Fibroblast of villous mesenchyme (primary cell): ENCODE results near the gene ADAM23. TPM values are rescaled to one million over a fixed set of nuclear protein-coding genes. Genes with fewer than 3 reads are reported as not detected.

ENCODE experiments used
- DNase-seq: peaks from one replicate; pipeline ENCODE4 v3.0.0-alpha.2; 2010; ENCODE audit warnings: low read depth
- H3K4me3 ChIP-seq: 2 replicates; pipeline ENCODE4 v1.5.1; 2011; ENCODE audit warnings: low read depth, mild to moderate bottlenecking, low read length
- total RNA-seq: library from RNA; depleted of rRNA; stranded (reverse); fragments of >200 nt; gene quantifications from 2 replicates; pipeline ENCODE4 v1.2.3, GENCODE V29; 2012
- TF ChIP-seq, protein P1 (sequence below): IDR thresholded peaks from 2 replicates; pipeline ENCODE4 v1.5.1; 2012; ENCODE audit warnings: low read depth, mild to moderate bottlenecking, low read length; ENCODE audit not compliant: insufficient read depth

Gene ADAM23
- total RNA-seq, 1 donor: 9.5 TPM

DNA sequence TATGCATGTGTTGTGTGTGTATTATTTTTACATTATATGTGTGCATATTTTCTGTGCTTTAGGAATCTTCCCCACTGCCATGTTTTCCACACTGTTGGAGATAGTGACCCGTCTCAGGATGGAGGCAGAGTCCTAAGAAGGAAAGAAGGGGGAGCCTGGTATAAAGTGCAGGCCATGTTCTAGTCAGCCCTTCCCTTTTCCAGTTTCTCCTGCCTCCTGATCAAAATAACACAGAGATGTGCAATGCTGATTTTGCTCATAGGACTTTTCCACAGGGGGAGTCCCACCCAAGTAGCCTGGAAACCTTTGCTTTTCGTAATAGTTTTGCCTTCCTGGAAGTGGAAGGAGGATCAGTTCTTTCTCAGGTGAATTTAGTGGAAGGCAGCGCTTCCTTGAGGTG, 126.1 kb downstream of the ADAM23 start:
- H3K4me3 ChIP-seq: no peak overlapping the region
- TF ChIP-seq, protein P1, sequence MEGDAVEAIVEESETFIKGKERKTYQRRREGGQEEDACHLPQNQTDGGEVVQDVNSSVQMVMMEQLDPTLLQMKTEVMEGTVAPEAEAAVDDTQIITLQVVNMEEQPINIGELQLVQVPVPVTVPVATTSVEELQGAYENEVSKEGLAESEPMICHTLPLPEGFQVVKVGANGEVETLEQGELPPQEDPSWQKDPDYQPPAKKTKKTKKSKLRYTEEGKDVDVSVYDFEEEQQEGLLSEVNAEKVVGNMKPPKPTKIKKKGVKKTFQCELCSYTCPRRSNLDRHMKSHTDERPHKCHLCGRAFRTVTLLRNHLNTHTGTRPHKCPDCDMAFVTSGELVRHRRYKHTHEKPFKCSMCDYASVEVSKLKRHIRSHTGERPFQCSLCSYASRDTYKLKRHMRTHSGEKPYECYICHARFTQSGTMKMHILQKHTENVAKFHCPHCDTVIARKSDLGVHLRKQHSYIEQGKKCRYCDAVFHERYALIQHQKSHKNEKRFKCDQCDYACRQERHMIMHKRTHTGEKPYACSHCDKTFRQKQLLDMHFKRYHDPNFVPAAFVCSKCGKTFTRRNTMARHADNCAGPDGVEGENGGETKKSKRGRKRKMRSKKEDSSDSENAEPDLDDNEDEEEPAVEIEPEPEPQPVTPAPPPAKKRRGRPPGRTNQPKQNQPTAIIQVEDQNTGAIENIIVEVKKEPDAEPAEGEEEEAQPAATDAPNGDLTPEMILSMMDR: no peak
- DNase-seq: no peak

DNA sequence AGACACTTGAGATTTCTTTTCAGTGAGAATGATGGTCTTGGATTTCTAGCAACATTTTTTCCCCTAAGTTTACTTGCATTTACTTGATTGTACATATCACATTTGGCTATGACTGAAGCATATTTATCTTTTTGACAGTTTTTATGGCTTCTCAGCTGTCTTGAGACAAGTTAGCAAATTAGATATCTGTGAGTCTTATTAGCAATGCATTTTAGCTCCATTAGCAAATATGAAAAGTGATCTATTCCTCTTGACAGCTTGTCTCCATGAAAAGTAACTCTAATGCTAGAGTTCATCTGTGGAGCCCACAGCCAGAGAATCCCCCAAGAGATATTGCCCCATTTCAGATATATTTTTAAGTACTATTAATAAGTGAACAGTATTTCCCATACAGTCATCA, 126.9 kb downstream of the ADAM23 start:
- TF ChIP-seq, protein P1: no peak

DNA sequence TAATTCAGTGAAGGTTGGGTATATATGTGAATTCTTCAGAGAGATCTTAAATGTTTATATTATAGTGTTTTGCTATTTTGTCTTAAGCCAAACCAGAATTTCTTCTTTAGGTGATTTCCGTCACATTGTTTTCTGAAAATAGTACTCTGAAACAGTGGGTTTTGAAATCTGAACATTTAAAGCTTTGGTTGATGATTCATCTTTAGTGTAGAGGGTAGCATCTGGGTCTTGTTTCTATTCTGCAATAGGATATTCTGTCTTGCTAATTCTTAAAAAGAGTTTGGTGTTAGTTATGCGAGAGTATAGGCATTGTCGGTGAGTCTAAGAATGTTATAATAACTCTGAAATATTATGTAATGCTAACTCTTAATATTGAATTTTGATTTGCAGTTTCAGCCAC, 129.4 kb downstream of the ADAM23 start:
- no peak overlapping the region for H3K4me3 ChIP-seq
- DNase-seq: no peak
- TF ChIP-seq, protein P1: no peak

More for the DNA sequence above, 126.9 kb downstream of the ADAM23 start:
- no peak overlapping the region for H3K4me3 ChIP-seq
- no peak for DNase-seq

DNA sequence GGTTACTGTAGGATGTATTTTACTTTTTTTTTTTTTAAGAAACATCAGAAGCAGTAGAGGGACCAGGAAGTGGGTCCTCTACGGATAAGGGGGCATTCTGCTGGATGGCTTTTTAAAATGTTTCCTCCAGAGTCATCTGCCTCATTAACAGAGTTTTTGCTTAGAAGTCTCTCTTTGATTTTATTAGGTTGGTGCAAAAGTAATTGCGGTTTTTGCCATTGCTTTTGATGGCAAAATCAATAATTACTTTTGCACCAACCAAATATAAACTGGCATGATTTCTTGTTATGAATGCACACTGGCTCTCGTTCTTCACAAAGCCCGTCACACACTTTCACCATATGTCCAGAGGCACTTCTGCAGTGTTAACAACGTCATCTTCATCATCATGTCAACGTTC, 130.5 kb downstream of the ADAM23 start:
- TF ChIP-seq, protein P1: no peak
- no peak overlapping the region for H3K4me3 ChIP-seq
- DNase-seq: no peak

DNA sequence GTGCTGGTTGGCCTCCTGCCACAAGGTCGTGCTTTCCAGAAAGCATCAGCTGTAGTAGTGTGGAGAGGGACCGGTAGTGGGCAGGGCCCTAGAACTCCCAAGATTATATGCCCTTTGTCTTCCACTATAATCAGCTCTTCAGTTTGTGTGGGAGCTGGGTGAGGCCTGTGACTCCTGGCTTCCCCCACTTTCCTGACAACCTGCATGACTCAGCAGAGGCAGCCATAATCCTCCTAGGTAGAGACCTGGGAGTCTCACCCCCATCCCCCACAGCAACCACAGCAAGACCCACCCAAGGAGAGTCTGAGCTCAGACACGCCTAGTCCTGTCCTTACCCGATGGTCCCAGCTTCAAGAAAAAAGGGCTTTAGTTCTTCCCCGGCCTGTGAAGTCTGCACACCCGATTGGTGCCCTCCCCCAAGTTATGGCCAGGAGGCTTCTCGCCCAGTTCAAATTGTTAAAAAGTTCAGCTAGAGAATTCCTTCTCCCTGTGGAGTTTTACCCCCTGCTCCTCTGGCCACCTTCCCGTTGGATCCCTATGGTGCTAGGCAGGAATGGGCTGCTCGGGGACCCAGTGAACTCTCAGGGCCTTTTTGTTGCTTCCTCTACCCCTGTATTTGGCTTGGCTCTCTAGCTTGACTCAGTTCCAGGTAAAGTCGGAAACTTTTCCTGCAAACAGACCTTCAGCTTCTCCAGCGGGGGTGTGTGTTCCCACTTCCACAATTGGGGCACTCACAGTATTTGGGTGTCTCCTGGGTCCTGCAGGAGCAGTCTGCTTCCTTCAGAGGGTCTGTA, 141.2 kb downstream of the ADAM23 start:
- no peak overlapping the region for H3K4me3 ChIP-seq
- no peak for DNase-seq
- TF ChIP-seq, protein P1: no peak

DNA sequence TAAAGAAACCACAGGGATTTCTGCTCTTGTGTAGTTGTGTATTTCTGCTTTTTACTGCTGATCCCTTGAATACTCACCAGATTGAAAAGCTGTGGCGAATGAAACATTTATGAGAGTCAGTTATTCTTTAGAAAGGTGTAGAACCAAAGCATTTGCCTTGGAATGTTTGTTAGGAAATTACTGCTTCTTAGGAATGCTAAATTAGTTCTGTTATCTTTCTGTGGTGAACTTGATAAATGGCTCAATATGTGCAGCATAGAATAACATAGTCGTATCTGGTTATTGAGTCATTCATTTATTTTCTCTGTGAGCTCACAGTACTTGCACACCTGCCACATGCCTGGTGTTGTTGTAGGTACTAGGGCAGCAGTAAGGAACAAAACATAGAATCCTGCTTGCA, 142.0 kb downstream of the ADAM23 start:
- no peak for DNase-seq
- no peak overlapping the region for H3K4me3 ChIP-seq
- TF ChIP-seq, protein P1: no peak

DNA sequence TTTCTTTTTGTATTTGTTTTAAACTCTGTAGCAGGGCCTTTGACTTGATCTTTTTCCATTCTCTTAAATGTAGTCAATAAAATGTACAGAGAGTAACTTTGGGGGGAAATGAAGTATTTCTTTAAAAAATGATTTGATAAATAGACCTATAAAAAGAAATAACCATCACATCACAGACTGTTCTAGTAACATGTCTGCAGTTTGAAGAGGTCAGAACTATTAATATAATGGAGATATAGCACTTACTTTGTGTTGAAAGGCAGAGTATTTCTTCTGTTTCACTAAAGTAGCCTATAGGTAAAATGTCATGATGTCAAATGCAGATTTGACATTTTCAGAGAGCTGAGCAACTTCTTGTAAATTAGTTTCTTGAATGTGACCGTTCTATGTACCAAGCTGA, 143.3 kb downstream of the ADAM23 start:
- DNase-seq: no peak
- H3K4me3 ChIP-seq: no peak overlapping the region
- TF ChIP-seq, protein P1: no peak
